Epithelial cell of proximal tubule (primary cell): ENCODE results near the gene KCNK1. TPM values are rescaled to one million over a fixed set of nuclear protein-coding genes. Genes with fewer than 3 reads are reported as not detected.

Source experiments
- DNase-seq: peaks from one replicate; pipeline ENCODE4 v3.0.0-alpha.2; 2011; ENCODE audit warnings: low read depth
- H3K4me3 ChIP-seq: 2 replicates; pipeline ENCODE4 v1.5.1; 2011; ENCODE audit warnings: low read depth, mild to moderate bottlenecking, low read length
- total RNA-seq: library from RNA; depleted of rRNA; stranded (reverse); fragments of >200 nt; gene quantifications from 2 replicates; pipeline ENCODE4 v1.2.3, GENCODE V29; 2015
- TF ChIP-seq, protein P1 (sequence below): conservative IDR thresholded peaks from 2 replicates; pipeline ENCODE4 v1.5.1; 2012; ENCODE audit warnings: low read depth, mild to moderate bottlenecking, low read length

KCNK1 gene
- total RNA-seq: 6.1 and 9.8 TPM in 2 replicates

- DNase-seq: peak; percentile 75
- TF ChIP-seq, protein P1, sequence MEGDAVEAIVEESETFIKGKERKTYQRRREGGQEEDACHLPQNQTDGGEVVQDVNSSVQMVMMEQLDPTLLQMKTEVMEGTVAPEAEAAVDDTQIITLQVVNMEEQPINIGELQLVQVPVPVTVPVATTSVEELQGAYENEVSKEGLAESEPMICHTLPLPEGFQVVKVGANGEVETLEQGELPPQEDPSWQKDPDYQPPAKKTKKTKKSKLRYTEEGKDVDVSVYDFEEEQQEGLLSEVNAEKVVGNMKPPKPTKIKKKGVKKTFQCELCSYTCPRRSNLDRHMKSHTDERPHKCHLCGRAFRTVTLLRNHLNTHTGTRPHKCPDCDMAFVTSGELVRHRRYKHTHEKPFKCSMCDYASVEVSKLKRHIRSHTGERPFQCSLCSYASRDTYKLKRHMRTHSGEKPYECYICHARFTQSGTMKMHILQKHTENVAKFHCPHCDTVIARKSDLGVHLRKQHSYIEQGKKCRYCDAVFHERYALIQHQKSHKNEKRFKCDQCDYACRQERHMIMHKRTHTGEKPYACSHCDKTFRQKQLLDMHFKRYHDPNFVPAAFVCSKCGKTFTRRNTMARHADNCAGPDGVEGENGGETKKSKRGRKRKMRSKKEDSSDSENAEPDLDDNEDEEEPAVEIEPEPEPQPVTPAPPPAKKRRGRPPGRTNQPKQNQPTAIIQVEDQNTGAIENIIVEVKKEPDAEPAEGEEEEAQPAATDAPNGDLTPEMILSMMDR: no peak
These were observed at the start of gene KCNK1 for GRCh38 chr1:233613252-233614172. Gene KCNK1, plus strand, starts transcription at chr1:233614106. Its CDS starts 66 bp downstream, at chr1:233614172.

DNA sequence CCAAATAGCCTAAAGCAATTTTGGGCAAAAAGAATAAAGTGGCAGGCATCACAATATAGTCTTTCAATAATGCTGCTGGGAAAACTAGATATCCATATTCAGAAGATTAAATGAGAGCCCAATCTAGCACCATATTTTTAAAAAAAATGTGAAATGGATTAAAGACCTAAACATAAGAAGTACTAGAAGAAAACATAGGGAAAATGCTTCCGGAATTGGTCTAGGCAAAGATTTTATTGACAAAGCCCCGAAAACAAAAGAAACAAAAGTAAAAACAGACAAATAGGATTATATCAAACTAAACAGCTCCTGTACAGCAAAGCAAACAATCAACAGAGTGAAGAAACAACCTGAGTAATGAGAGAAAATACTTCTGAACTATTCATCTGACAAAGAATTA is 48.6 kb upstream of the KCNK1 start:
- H3K4me3 ChIP-seq: no peak overlapping the region
- TF ChIP-seq, protein P1: no peak
- DNase-seq: no peak

More at GRCh38 chr1:233613252-233614172, at the start of gene KCNK1:
- peak within 1 kb of the TSS; percentile 65 for H3K4me3 ChIP-seq

DNA sequence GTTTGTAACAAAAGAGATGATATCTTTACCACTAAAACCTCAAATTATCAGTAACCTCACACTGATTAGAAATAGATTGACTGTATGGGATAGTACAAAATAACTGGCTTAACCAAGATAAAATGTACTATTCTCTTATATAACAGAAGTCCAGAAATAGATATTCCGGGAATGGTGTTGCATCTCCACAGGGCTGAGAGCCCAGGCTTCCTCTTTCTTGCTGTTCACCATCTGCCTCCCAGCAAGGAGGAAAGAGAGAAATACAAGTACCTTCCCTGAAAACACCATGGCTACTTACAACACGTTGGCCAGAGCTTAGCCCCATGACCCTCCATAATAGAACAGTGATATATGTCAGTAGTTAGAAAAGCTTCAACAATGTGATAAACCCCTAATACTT is 47.0 kb upstream of the KCNK1 start:
- DNase-seq: no peak
- TF ChIP-seq, protein P1: no peak
- H3K4me3 ChIP-seq: no peak overlapping the region

GRCh38 chr1:233569636-233570035 is 44.3 kb upstream of the KCNK1 start:
- DNase-seq: no peak
- no peak overlapping the region for H3K4me3 ChIP-seq
- TF ChIP-seq, protein P1: no peak

DNA sequence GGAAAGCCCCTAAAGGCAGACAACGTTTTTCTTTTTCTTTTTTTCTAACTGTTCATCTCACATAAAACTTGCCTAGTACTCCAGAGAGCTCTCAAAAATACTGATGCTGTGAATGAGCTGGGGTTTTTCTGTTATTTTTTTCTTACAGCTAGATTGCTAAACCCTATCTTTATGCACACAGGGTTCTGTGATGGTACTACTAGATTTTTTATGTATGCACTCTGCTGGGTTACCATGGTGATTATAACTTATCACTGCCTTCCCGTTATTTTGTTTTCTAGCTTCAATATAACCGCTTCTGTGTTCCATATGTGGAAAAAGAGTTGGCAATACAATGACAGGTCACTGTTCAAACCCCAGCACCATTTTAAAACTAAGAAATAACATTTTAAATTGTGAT is 43.7 kb upstream of the KCNK1 start:
- TF ChIP-seq, protein P1: no peak
- DNase-seq: no peak
- H3K4me3 ChIP-seq: no peak overlapping the region

GRCh38 chr1:233570706-233571105 is 43.2 kb upstream of the KCNK1 start:
- no peak for DNase-seq
- no peak overlapping the region for H3K4me3 ChIP-seq
- TF ChIP-seq, protein P1: no peak
